ENCODE results near the gene CHTF18. TPM values are rescaled to one million over a fixed set of nuclear protein-coding genes. Genes with fewer than 3 reads are reported as not detected.

The CHTF18 gene
- total and polyA plus RNA-seq, 10 of the 15 experiments (the other 5 are each of a cell fraction or from before 2014, with no cell fraction given), result 1.6 to 87.8 (median 19.4) TPM

DNA sequence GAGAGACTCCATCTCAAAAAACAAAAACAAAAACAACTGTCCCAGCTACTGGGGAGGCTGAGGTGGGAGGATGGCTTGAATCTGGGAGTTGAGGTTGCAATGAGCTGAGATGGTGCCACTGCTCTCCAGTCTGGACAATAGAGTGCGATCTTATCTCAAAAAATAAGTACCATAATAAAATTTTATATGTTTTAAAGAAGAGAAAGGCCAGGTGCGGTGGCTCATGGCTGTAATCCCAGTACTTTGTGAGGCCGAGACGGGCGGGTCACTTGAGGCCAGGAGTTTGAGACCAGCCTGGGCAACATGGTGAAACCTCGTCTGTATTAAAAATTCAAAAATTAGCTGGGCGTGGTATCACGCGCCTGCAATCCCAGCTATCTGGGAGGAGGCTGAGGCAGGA is 11.6 kb upstream of the CHTF18 start:
- in situ Hi-C loops (cut with MboI), result no loop called here

DNA sequence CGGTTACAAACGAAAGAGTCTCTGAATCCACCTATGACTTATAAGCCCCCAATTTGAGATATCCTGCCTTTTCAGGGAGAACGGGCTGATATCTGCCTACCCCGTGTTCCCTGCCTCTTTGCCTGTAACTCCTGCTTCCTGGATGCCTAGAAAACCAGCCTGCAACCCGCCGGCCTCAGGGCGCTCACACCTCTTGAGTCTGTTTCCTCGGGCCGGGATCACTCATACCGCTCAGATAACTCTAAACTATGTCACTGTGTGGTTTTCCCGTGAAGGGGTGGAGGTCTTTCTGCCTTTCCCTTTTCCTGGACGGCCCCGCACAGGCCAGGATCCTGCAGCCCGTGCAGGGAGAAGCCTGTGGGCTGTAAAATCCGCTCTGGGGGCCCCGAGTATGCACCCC is 10.6 kb upstream of the CHTF18 start:
- no peaks in the 10 kb centered on the region for H3K79me2 ChIP-seq (ENCODE audit: control insufficient read depth, insufficient read depth, low read length)
- SMC1A ChIA-PET (ENCODE audit: uncharacterized antibody, unreplicated experiment), result no interaction called here
- in situ Hi-C loops (cut with MboI), result no loop called here
- no peak overlapping the region for H3K4me3 ChIP-seq
- intact Hi-C loops (cut with micrococcal nuclease; ENCODE audit: unreplicated experiment), result no loop called here
- no peak overlapping the region for H3K9ac ChIP-seq (ENCODE audit: control insufficient read depth, insufficient read depth, low read length)
- ATAC-seq (no peak), DNase-seq (ENCODE audit: low read depth, low spot score) (no peak), FAIRE-seq (no peak)
- WGBS (ENCODE audit: insufficient coverage, insufficient replicate concordance, low lambda C conversion rate, missing lambda C conversion rate), result 21% methylated on average over 16 of the region's 16 CpGs
- CTCF ChIA-PET, result no interaction called here
- H3K4me1 ChIP-seq (ENCODE audit: control insufficient read depth, insufficient read depth, low read length), result no peaks in the 10 kb centered on the region
- RAD21 ChIA-PET (ENCODE audit: unreplicated experiment), result no interaction called here
- no TSS peak for BruUV-seq (replicated peaks)
- POLR2A ChIA-PET, result no interaction called here
- H3K9me3 ChIP-seq (replicated peaks; ENCODE audit: control insufficient read depth, insufficient read depth, low read length), result no peaks in the 10 kb centered on the region
- no peak overlapping the region for H3K27ac ChIP-seq (ENCODE audit: control insufficient read depth, insufficient read depth)
- H3K27me3 ChIP-seq (replicated peaks in 1 of 2; ENCODE audit: control insufficient read depth in 2 of 2, insufficient read depth in 2 of 2, low read length in 1 of 2), result no peaks in the 10 kb centered on the region
- H3K36me3 ChIP-seq (ENCODE audit: control insufficient read depth in 2 of 2, insufficient read depth in 2 of 2, low read length in 1 of 2), result no peaks in the 10 kb centered on the region
- no peaks in the 10 kb centered on the region for H4K20me1 ChIP-seq (ENCODE audit: control insufficient read depth, insufficient read depth)
- TF ChIP-seq, protein P1, sequence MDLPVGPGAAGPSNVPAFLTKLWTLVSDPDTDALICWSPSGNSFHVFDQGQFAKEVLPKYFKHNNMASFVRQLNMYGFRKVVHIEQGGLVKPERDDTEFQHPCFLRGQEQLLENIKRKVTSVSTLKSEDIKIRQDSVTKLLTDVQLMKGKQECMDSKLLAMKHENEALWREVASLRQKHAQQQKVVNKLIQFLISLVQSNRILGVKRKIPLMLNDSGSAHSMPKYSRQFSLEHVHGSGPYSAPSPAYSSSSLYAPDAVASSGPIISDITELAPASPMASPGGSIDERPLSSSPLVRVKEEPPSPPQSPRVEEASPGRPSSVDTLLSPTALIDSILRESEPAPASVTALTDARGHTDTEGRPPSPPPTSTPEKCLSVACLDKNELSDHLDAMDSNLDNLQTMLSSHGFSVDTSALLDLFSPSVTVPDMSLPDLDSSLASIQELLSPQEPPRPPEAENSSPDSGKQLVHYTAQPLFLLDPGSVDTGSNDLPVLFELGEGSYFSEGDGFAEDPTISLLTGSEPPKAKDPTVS (IDR thresholded peaks at IDR 0.05; ENCODE audit: low read depth, low read length), result no peak
- TF ChIP-seq BHLHE40 (IDR thresholded peaks at IDR 0.05; ENCODE audit: borderline replicate concordance in 1 of 2, low read depth in 2 of 2, low read length in 1 of 2) (no peak), MEF2B (IDR thresholded peaks at IDR 0.05; ENCODE audit: partially characterized antibody, poor library complexity, severe bottlenecking) (no peak), FOS (IDR thresholded peaks at IDR 0.05; ENCODE audit: borderline replicate concordance, extremely low read depth, insufficient read length) (no peak), KLF5 (IDR thresholded peaks at IDR 0.05; ENCODE audit: partially characterized antibody) (no peak)
- H3K4me2 ChIP-seq (ENCODE audit: control insufficient read depth, insufficient read depth), result no peak overlapping the region
- no peak overlapping the region for H2AFZ ChIP-seq (ENCODE audit: control insufficient read depth, low read depth, low read length)

More for the DNA sequence above, 11.6 kb upstream of the CHTF18 start:
- TF ChIP-seq, protein P2, sequence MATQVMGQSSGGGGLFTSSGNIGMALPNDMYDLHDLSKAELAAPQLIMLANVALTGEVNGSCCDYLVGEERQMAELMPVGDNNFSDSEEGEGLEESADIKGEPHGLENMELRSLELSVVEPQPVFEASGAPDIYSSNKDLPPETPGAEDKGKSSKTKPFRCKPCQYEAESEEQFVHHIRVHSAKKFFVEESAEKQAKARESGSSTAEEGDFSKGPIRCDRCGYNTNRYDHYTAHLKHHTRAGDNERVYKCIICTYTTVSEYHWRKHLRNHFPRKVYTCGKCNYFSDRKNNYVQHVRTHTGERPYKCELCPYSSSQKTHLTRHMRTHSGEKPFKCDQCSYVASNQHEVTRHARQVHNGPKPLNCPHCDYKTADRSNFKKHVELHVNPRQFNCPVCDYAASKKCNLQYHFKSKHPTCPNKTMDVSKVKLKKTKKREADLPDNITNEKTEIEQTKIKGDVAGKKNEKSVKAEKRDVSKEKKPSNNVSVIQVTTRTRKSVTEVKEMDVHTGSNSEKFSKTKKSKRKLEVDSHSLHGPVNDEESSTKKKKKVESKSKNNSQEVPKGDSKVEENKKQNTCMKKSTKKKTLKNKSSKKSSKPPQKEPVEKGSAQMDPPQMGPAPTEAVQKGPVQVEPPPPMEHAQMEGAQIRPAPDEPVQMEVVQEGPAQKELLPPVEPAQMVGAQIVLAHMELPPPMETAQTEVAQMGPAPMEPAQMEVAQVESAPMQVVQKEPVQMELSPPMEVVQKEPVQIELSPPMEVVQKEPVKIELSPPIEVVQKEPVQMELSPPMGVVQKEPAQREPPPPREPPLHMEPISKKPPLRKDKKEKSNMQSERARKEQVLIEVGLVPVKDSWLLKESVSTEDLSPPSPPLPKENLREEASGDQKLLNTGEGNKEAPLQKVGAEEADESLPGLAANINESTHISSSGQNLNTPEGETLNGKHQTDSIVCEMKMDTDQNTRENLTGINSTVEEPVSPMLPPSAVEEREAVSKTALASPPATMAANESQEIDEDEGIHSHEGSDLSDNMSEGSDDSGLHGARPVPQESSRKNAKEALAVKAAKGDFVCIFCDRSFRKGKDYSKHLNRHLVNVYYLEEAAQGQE (IDR thresholded peaks at IDR 0.05; ENCODE audit: low read depth, low read length), result no peak
- no peak for TF ChIP-seq HDAC2 (IDR thresholded peaks at IDR 0.05)
- Histone ChIP-seq H3K4me2 (ENCODE audit: control insufficient read depth, insufficient read depth) (no peak overlapping the region), H3K27ac (ENCODE audit: control insufficient read depth, insufficient read depth) (no peak overlapping the region), H4K20me1 (ENCODE audit: control insufficient read depth, insufficient read depth) (no peaks in the 10 kb centered on the region), H3K27me3 (replicated peaks in 1 of 2; ENCODE audit: control insufficient read depth in 2 of 2, insufficient read depth in 2 of 2, low read length in 1 of 2) (no peaks in the 10 kb centered on the region), H2AFZ (ENCODE audit: control insufficient read depth, low read depth, low read length) (no peak overlapping the region), H3K79me2 (ENCODE audit: control insufficient read depth, insufficient read depth, low read length) (no peaks in the 10 kb centered on the region), H3K4me1 (ENCODE audit: control insufficient read depth, insufficient read depth, low read length) (no peaks in the 10 kb centered on the region), H3K9ac (ENCODE audit: control insufficient read depth, insufficient read depth, low read length) (no peak overlapping the region), H3K9me3 (replicated peaks; ENCODE audit: control insufficient read depth, insufficient read depth, low read length) (no peaks in the 10 kb centered on the region), H3K36me3 (ENCODE audit: control insufficient read depth in 2 of 2, insufficient read depth in 2 of 2, low read length in 1 of 2) (no peaks in the 10 kb centered on the region), H3K4me3 (no peak overlapping the region)
- WGBS (ENCODE audit: insufficient coverage, insufficient replicate concordance, low lambda C conversion rate, missing lambda C conversion rate), result 70% methylated on average over 9 of the region's 9 CpGs
- POLR2A ChIA-PET, result no interaction called here
- ATAC-seq, result no peak
- BruUV-seq (replicated peaks), result no TSS peak
- CTCF ChIA-PET, result interaction anchor here (0.8 kb wide), 1 partner anchor 28 kb away, joined by 4 read pairs; no protein-coding TSS in a partner anchor
- intact Hi-C loops (cut with micrococcal nuclease; ENCODE audit: unreplicated experiment), result no loop called here
- FAIRE-seq, result no peak
- no peak for DNase-seq (ENCODE audit: low read depth, low spot score)
- RAD21 ChIA-PET (ENCODE audit: unreplicated experiment), result no interaction called here
- SMC1A ChIA-PET (ENCODE audit: uncharacterized antibody, unreplicated experiment), result no interaction called here

Data from GM12878 (cell line).